ENCODE results near the gene LCE3C.

Gene LCE3C

DNA sequence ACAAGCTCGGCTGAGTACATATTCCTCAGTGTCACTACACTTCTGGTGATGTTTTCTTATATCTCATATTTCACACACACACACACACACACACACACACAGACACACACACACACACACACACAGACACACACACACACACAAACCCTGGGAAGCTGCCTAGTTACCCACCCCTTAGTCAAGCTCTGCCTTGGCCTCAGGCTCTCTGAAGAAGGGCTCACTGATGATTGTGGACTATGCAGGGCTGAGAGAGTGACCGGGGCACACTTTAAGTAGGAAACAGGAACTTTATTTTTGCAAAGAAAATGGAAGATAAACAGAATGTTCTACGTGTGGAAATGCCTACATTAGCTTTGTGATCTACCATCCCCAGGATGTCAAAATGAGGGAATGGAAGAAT lies 43.9 kb downstream of the LCE3C start:
- H3K9ac ChIP-seq, result no peak overlapping the region
- H3K79me2 ChIP-seq (ENCODE audit: insufficient read depth, low read depth), result no peaks in the 10 kb centered on the region
- no peaks in the 10 kb centered on the region for H3K4me1 ChIP-seq (ENCODE audit: low read depth, poor library complexity, severe bottlenecking)
- no peak overlapping the region for H3K4me3 ChIP-seq (IDR thresholded peaks at IDR 0.05; ENCODE audit: insufficient read depth, low read depth, low read length)
- TF ChIP-seq, protein P1, sequence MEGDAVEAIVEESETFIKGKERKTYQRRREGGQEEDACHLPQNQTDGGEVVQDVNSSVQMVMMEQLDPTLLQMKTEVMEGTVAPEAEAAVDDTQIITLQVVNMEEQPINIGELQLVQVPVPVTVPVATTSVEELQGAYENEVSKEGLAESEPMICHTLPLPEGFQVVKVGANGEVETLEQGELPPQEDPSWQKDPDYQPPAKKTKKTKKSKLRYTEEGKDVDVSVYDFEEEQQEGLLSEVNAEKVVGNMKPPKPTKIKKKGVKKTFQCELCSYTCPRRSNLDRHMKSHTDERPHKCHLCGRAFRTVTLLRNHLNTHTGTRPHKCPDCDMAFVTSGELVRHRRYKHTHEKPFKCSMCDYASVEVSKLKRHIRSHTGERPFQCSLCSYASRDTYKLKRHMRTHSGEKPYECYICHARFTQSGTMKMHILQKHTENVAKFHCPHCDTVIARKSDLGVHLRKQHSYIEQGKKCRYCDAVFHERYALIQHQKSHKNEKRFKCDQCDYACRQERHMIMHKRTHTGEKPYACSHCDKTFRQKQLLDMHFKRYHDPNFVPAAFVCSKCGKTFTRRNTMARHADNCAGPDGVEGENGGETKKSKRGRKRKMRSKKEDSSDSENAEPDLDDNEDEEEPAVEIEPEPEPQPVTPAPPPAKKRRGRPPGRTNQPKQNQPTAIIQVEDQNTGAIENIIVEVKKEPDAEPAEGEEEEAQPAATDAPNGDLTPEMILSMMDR (conservative IDR thresholded peaks at IDR 0.05; ENCODE audit: low read depth, low read length), result no peak
- H4K20me1 ChIP-seq (ENCODE audit: insufficient read depth), result no peaks in the 10 kb centered on the region
- no peaks in the 10 kb centered on the region for H3K27me3 ChIP-seq (ENCODE audit: insufficient read depth, low read depth)
- no peaks in the 10 kb centered on the region for H3K36me3 ChIP-seq (ENCODE audit: insufficient read depth)
- no peak overlapping the region for H3K4me2 ChIP-seq
- no peak overlapping the region for H2AFZ ChIP-seq (ENCODE audit: low read depth)
- H3K27ac ChIP-seq, result no peak overlapping the region

DNA sequence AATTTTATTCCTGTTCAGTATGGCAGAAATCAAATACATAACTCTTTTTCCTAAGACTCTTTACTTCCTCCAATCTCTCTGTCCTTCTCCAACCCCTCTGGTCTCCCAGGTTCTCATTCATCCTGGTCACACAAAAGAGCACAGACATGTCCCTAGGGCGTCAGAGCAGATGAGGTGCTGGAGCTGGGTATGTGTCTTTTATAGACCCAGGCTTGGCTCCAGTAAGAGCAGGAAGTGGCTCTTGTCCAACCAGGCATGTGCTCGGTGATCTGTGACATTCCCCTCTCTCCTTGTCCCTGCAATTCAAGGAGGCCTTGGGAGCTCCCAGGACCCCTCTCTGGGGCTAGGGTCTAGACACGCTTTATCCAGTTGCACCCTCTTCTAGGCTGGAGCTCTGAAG lies 45.1 kb downstream of the LCE3C start:
- TF ChIP-seq, protein P1 (conservative IDR thresholded peaks at IDR 0.05; ENCODE audit: low read depth, low read length), result no peak
- Histone ChIP-seq H3K4me1 (ENCODE audit: low read depth, poor library complexity, severe bottlenecking) (no peaks in the 10 kb centered on the region), H3K4me3 (IDR thresholded peaks at IDR 0.05; ENCODE audit: insufficient read depth, low read depth, low read length) (no peak overlapping the region), H3K27ac (no peak overlapping the region), H3K36me3 (ENCODE audit: insufficient read depth) (no peaks in the 10 kb centered on the region), H3K4me2 (no peak overlapping the region), H3K79me2 (ENCODE audit: insufficient read depth, low read depth) (no peaks in the 10 kb centered on the region), H4K20me1 (ENCODE audit: insufficient read depth) (no peaks in the 10 kb centered on the region), H3K9ac (no peak overlapping the region), H2AFZ (ENCODE audit: low read depth) (no peak overlapping the region), H3K27me3 (ENCODE audit: insufficient read depth, low read depth) (no peaks in the 10 kb centered on the region)

DNA sequence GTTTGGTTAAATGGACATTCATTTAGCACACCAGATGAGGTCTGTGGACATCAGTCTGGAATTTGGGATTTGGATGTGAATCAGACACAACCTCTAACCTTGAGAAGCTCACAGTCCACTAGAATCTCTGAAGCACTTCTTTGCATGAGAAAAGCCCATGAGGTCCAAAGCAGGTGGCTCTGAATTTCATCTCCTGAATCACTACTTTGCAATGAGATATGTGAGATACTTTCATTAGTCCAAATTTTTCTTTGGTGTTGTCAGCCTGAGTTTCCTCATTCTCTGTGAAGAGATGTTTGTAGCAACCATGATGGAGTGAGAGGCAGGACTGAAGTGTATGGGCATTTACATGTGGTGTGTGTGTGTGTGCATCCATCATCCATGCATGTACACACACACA lies 46.6 kb downstream of the LCE3C start:
- no peaks in the 10 kb centered on the region for H4K20me1 ChIP-seq (ENCODE audit: insufficient read depth)
- H3K79me2 ChIP-seq (ENCODE audit: insufficient read depth, low read depth), result no peaks in the 10 kb centered on the region
- no peak overlapping the region for H3K4me2 ChIP-seq
- no peaks in the 10 kb centered on the region for H3K27me3 ChIP-seq (ENCODE audit: insufficient read depth, low read depth)
- TF ChIP-seq, protein P1 (conservative IDR thresholded peaks at IDR 0.05; ENCODE audit: low read depth, low read length), result no peak
- no peak overlapping the region for H3K4me3 ChIP-seq (IDR thresholded peaks at IDR 0.05; ENCODE audit: insufficient read depth, low read depth, low read length)
- no peak overlapping the region for H3K27ac ChIP-seq
- H3K4me1 ChIP-seq (ENCODE audit: low read depth, poor library complexity, severe bottlenecking), result no peaks in the 10 kb centered on the region
- no peak overlapping the region for H2AFZ ChIP-seq (ENCODE audit: low read depth)
- no peak overlapping the region for H3K9ac ChIP-seq
- H3K36me3 ChIP-seq (ENCODE audit: insufficient read depth), result no peaks in the 10 kb centered on the region

All from KMS-11 (cell line).